Measurements from ENCODE around the gene LTA4H.

- no peak for TF ChIP-seq ZFX (IDR thresholded peaks at IDR 0.05)
- TF ChIP-seq CTCF (conservative IDR thresholded peaks at IDR 0.05): no peak
Observed at GRCh38 chr12:96036765-96037455, 1.5 kb upstream of the LTA4H start.
